ENCODE measurements around the gene PLEKHG7.

PLEKHG7 gene

GRCh38 chr12:92756898-92757596, 54.3 kb downstream of the PLEKHG7 start:
- Histone ChIP-seq H3K4me3 (ENCODE audit: low read depth in 1 of 2, low read length in 2 of 2) (no peak overlapping the region), H3K27me3 (ENCODE audit: insufficient read depth, low read length, poor library complexity) (no peaks in the 10 kb centered on the region)

GRCh38 chr12:92757597-92758121, 54.9 kb downstream of the PLEKHG7 start:
- H3K4me1 ChIP-seq (ENCODE audit: insufficient read depth, low read length): no peaks in the 10 kb centered on the region
- no peaks in the 10 kb centered on the region for H3K36me3 ChIP-seq (ENCODE audit: insufficient read depth, low read length)
- H3K27me3 ChIP-seq (ENCODE audit: insufficient read depth, low read length, poor library complexity): no peaks in the 10 kb centered on the region
- no peak overlapping the region for H3K27ac ChIP-seq (ENCODE audit: low read length)
- H3K4me3 ChIP-seq (ENCODE audit: low read depth in 1 of 2, low read length in 2 of 2): no peak overlapping the region
- no peak overlapping the region for H3K4me2 ChIP-seq (ENCODE audit: insufficient read depth, low read length)
- no peaks in the 10 kb centered on the region for H3K9me3 ChIP-seq (ENCODE audit: insufficient read depth, low read length, severe bottlenecking)
- ATAC-seq (ENCODE audit: insufficient read depth, low read depth): no peak
- no peaks in the 10 kb centered on the region for H3K79me2 ChIP-seq (ENCODE audit: insufficient read depth, low read length)
- TF ChIP-seq EZH2 (IDR thresholded peaks at IDR 0.05; ENCODE audit: borderline replicate concordance, low read depth, low read length, severe bottlenecking) (no peak), CTCF (IDR thresholded peaks at IDR 0.05; ENCODE audit: borderline replicate concordance, extremely low read depth, low read length, poor library complexity, severe bottlenecking) (no peak)
- no peak overlapping the region for H2AFZ ChIP-seq (ENCODE audit: low read depth, low read length)
- no peak overlapping the region for H3K9ac ChIP-seq (ENCODE audit: low read depth, low read length)
- no peak for DNase-seq
- H4K20me1 ChIP-seq (ENCODE audit: insufficient read depth, low read length): no peaks in the 10 kb centered on the region

More at GRCh38 chr12:92756898-92757596, 54.3 kb downstream of the PLEKHG7 start:
- ATAC-seq (ENCODE audit: insufficient read depth, low read depth) (no peak), DNase-seq (no peak)
- Histone ChIP-seq H3K4me2 (ENCODE audit: insufficient read depth, low read length) (no peak overlapping the region), H3K9me3 (ENCODE audit: insufficient read depth, low read length, severe bottlenecking) (no peaks in the 10 kb centered on the region), H3K36me3 (ENCODE audit: insufficient read depth, low read length) (no peaks in the 10 kb centered on the region), H3K27ac (ENCODE audit: low read length) (no peak overlapping the region), H3K9ac (ENCODE audit: low read depth, low read length) (no peak overlapping the region), H4K20me1 (ENCODE audit: insufficient read depth, low read length) (no peaks in the 10 kb centered on the region), H3K79me2 (ENCODE audit: insufficient read depth, low read length) (no peaks in the 10 kb centered on the region), H2AFZ (ENCODE audit: low read depth, low read length) (no peak overlapping the region), H3K4me1 (ENCODE audit: insufficient read depth, low read length) (no peaks in the 10 kb centered on the region)
- TF ChIP-seq CTCF (IDR thresholded peaks at IDR 0.05; ENCODE audit: borderline replicate concordance, extremely low read depth, low read length, poor library complexity, severe bottlenecking): no peak
- TF ChIP-seq EZH2 (IDR thresholded peaks at IDR 0.05; ENCODE audit: borderline replicate concordance, low read depth, low read length, severe bottlenecking): no peak

GRCh38 chr12:92759634-92760268, 57.0 kb downstream of the PLEKHG7 start:
- H3K27ac ChIP-seq (ENCODE audit: low read length): no peak overlapping the region
- H3K4me3 ChIP-seq (ENCODE audit: low read depth in 1 of 2, low read length in 2 of 2): no peak overlapping the region
- H3K9me3 ChIP-seq (ENCODE audit: insufficient read depth, low read length, severe bottlenecking): no peaks in the 10 kb centered on the region
- H3K36me3 ChIP-seq (ENCODE audit: insufficient read depth, low read length): no peaks in the 10 kb centered on the region
- no peaks in the 10 kb centered on the region for H4K20me1 ChIP-seq (ENCODE audit: insufficient read depth, low read length)
- ATAC-seq (ENCODE audit: insufficient read depth, low read depth) (no peak), DNase-seq (no peak)
- H3K27me3 ChIP-seq (ENCODE audit: insufficient read depth, low read length, poor library complexity): no peaks in the 10 kb centered on the region
- no peak overlapping the region for H3K9ac ChIP-seq (ENCODE audit: low read depth, low read length)
- TF ChIP-seq CTCF (IDR thresholded peaks at IDR 0.05; ENCODE audit: borderline replicate concordance, extremely low read depth, low read length, poor library complexity, severe bottlenecking): no peak
- TF ChIP-seq EZH2 (IDR thresholded peaks at IDR 0.05; ENCODE audit: borderline replicate concordance, low read depth, low read length, severe bottlenecking): no peak
- no peaks in the 10 kb centered on the region for H3K4me1 ChIP-seq (ENCODE audit: insufficient read depth, low read length)
- no peak overlapping the region for H3K4me2 ChIP-seq (ENCODE audit: insufficient read depth, low read length)
- H3K79me2 ChIP-seq (ENCODE audit: insufficient read depth, low read length): no peaks in the 10 kb centered on the region
- H2AFZ ChIP-seq (ENCODE audit: low read depth, low read length): no peak overlapping the region
